Astrocyte (in vitro differentiated cells and primary cell): Measurements from ENCODE around the gene LRRFIP1. TPM values are rescaled to one million over a fixed set of nuclear protein-coding genes. Genes with fewer than 3 reads are reported as not detected.
A peak's percentile ranks its signal among the peaks of the same experiment; 100 is the strongest.

Experiments used
- DNase-seq: peaks from one replicate; pipeline ENCODE4 v3.0.0-alpha.2; 2010; ENCODE audit warnings: low read depth
- FAIRE-seq: peaks from 2 replicates; lab custom pipeline; 2011; peaks lifted over from hg19 to GRCh38; lab: Jason Lieb, UNC
- H2AFZ ChIP-seq: 2 replicates; pipeline ENCODE4 v1.6.0; 2012; ENCODE audit warnings: low read depth, low read length, inconsistent platforms
- H3K27ac ChIP-seq: 2 replicates; pipeline ENCODE4 v1.5.1; 2011; ENCODE audit warnings: low read depth, low read length, inconsistent platforms
- H3K27me3 ChIP-seq: 2 replicates; pipeline ENCODE4 v1.6.0; 2011; ENCODE audit warnings: low read length, inconsistent platforms; ENCODE audit not compliant: insufficient read depth
- H3K36me3 ChIP-seq: 2 replicates; pipeline ENCODE4 v1.5.1; 2011; ENCODE audit warnings: low read length, inconsistent platforms; ENCODE audit not compliant: insufficient read depth
- H3K4me1 ChIP-seq: 2 replicates; pipeline ENCODE4 v1.5.1; 2011; ENCODE audit warnings: low read length, inconsistent platforms; ENCODE audit not compliant: insufficient read depth
- H3K4me2 ChIP-seq: 2 replicates; pipeline ENCODE4 v1.6.0; 2012; ENCODE audit warnings: low read length, inconsistent platforms
- H3K4me3 ChIP-seq: 2 replicates; pipeline ENCODE4 v1.5.1; 2011; ENCODE audit warnings: low read depth, mild to moderate bottlenecking, low read length, inconsistent platforms; ENCODE audit not compliant: insufficient read depth
- H3K79me2 ChIP-seq: 2 replicates; pipeline ENCODE4 v1.6.0; 2012; ENCODE audit warnings: mild to moderate bottlenecking, low read length, inconsistent platforms; ENCODE audit not compliant: insufficient read depth
- H3K9ac ChIP-seq: 2 replicates; pipeline ENCODE4 v1.6.0; 2012; ENCODE audit warnings: mild to moderate bottlenecking, low read length, inconsistent platforms
- H3K9me3 ChIP-seq: 2 replicates; pipeline ENCODE4 v1.5.1; 2012; ENCODE audit warnings: low read depth, mild to moderate bottlenecking, low read length, inconsistent platforms; ENCODE audit not compliant: insufficient read depth
- H4K20me1 ChIP-seq: 2 replicates; pipeline ENCODE4 v1.6.0; 2012; ENCODE audit warnings: low read length, inconsistent platforms; ENCODE audit not compliant: insufficient read depth
- H3K27ac Mint-ChIP-seq: one replicate; pipeline ENCODE4 v1.8.0; 2021; ENCODE audit warnings: mild to moderate bottlenecking, mixed read lengths; ENCODE audit not compliant: unreplicated experiment
- H3K27me3 Mint-ChIP-seq: one replicate; pipeline ENCODE4 v1.8.0; 2021; ENCODE audit warnings: low read depth, mixed read lengths; ENCODE audit not compliant: unreplicated experiment
- H3K36me3 Mint-ChIP-seq: one replicate; pipeline ENCODE4 v1.8.0; 2021; ENCODE audit warnings: low read depth, mixed read lengths; ENCODE audit not compliant: unreplicated experiment
- H3K4me1 Mint-ChIP-seq: one replicate; pipeline ENCODE4 v1.8.0; 2021; ENCODE audit warnings: low read depth, mixed read lengths; ENCODE audit not compliant: unreplicated experiment
- H3K4me3 Mint-ChIP-seq: one replicate; pipeline ENCODE4 v1.8.0; 2021; ENCODE audit warnings: mild to moderate bottlenecking, moderate library complexity, mixed read lengths; ENCODE audit not compliant: unreplicated experiment
- H3K9me3 Mint-ChIP-seq: one replicate; pipeline ENCODE4 v1.8.0; 2021; ENCODE audit warnings: mild to moderate bottlenecking, mixed read lengths; ENCODE audit not compliant: unreplicated experiment
- EZH2 ChIP-seq: IDR thresholded peaks from 2 replicates; pipeline ENCODE4 v1.6.1; 2012; ENCODE audit warnings: mild to moderate bottlenecking, low read length, inconsistent platforms; ENCODE audit not compliant: insufficient read depth
- total RNA-seq: library from RNA; stranded (reverse); gene quantifications from 2 replicates; pipeline ENCODE4 v1.2.1, GENCODE V29; 2021
- TF ChIP-seq, protein P1 (sequence below): IDR thresholded peaks from 2 replicates; pipeline ENCODE4 v1.5.1; 2011; ENCODE audit warnings: low read depth, mild to moderate bottlenecking, inconsistent platforms, low read length, moderate library complexity; ENCODE audit not compliant: insufficient read depth

Gene LRRFIP1
- total RNA-seq, 1 donor from 2014 or later: 83.3 TPM

DNA sequence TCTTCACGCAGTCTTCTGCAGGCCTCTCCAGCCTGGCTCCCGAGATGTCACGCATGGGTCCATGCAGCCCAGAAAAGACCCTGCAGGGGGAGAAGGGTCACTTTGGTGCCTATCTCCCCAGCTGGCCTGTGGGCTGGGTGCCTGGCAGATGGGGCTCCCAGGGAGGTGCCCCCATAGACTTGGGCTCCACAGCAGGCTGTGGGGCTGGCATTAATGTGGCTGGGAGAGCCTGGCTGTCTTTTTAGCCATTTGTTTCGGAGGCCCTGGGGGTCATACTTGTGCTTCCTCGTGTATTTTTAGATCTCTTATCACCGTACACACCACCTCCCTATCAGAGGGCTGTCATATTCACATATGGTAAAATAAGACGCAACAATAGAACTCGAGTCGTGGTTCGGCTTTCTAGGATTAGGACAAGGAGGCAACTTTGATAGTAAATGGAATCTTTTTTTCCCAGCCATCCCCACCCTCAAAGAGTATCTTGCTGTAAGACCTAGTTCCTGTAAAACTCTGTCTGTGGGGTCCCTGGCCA lies 74.5 kb downstream of the LRRFIP1 start:
- TF ChIP-seq EZH2: no peak
- TF ChIP-seq, protein P1, sequence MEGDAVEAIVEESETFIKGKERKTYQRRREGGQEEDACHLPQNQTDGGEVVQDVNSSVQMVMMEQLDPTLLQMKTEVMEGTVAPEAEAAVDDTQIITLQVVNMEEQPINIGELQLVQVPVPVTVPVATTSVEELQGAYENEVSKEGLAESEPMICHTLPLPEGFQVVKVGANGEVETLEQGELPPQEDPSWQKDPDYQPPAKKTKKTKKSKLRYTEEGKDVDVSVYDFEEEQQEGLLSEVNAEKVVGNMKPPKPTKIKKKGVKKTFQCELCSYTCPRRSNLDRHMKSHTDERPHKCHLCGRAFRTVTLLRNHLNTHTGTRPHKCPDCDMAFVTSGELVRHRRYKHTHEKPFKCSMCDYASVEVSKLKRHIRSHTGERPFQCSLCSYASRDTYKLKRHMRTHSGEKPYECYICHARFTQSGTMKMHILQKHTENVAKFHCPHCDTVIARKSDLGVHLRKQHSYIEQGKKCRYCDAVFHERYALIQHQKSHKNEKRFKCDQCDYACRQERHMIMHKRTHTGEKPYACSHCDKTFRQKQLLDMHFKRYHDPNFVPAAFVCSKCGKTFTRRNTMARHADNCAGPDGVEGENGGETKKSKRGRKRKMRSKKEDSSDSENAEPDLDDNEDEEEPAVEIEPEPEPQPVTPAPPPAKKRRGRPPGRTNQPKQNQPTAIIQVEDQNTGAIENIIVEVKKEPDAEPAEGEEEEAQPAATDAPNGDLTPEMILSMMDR: no peak
- H3K9me3 ChIP-seq: no peaks in the 10 kb centered on the region
- no peaks in the 10 kb centered on the region for H3K36me3 ChIP-seq
- peaks cover 79% of the 10 kb centered on the region for H3K4me1 Mint-ChIP-seq
- no peaks in the 10 kb centered on the region for H3K27me3 Mint-ChIP-seq
- H3K4me2 ChIP-seq: peak overlapping the region; percentile 81
- H3K9me3 Mint-ChIP-seq: no peaks in the 10 kb centered on the region
- H3K27me3 ChIP-seq: no peaks in the 10 kb centered on the region
- H3K4me1 ChIP-seq: peaks cover 69% of the 10 kb centered on the region
- H3K79me2 ChIP-seq: peaks cover 93% of the 10 kb centered on the region
- peaks cover 85% of the 10 kb centered on the region for H4K20me1 ChIP-seq
- peak overlapping the region; percentile 95 for H3K27ac ChIP-seq
- H3K4me3 ChIP-seq: no peak overlapping the region
- H3K36me3 Mint-ChIP-seq: no peaks in the 10 kb centered on the region
- H3K27ac Mint-ChIP-seq: peak overlapping the region; percentile 100
- FAIRE-seq: no peak
- DNase-seq: no peak
- H3K9ac ChIP-seq: peak overlapping the region; percentile 84
- H2AFZ ChIP-seq: no peak overlapping the region
- H3K4me3 Mint-ChIP-seq: no peak overlapping the region

- H3K27me3 Mint-ChIP-seq: no peaks in the 10 kb centered on the region
- H3K36me3 Mint-ChIP-seq: no peaks in the 10 kb centered on the region
- FAIRE-seq (no peak), DNase-seq (peak; percentile 85)
- Histone ChIP-seq H2AFZ (no peak overlapping the region), H3K4me3 (peak overlapping the region; percentile 17), H3K9ac (peak overlapping the region; percentile 84), H3K27ac (peak overlapping the region; percentile 95), H3K9me3 (no peaks in the 10 kb centered on the region), H3K79me2 (peaks cover 93% of the 10 kb centered on the region), H4K20me1 (peaks cover 85% of the 10 kb centered on the region), H3K4me2 (peak overlapping the region; percentile 81), H3K4me1 (peaks cover 62% of the 10 kb centered on the region), H3K36me3 (no peaks in the 10 kb centered on the region), H3K27me3 (no peaks in the 10 kb centered on the region)
- peak overlapping the region; percentile 77 for H3K4me3 Mint-ChIP-seq
- H3K4me1 Mint-ChIP-seq: peaks cover 71% of the 10 kb centered on the region
- H3K9me3 Mint-ChIP-seq: no peaks in the 10 kb centered on the region
- peak overlapping the region; percentile 100 for H3K27ac Mint-ChIP-seq
- TF ChIP-seq, protein P1: no peak
- no peak for TF ChIP-seq EZH2
These were observed 75.3 kb downstream of the LRRFIP1 start for GRCh38 chr2:237702441-237703391.
